ENCODE measurements around the gene RNU6-8. TPM values are rescaled to one million over a fixed set of nuclear protein-coding genes. Genes with fewer than 3 reads are reported as not detected.

Gene RNU6-8
- total and polyA plus RNA-seq, 10 of the 15 experiments (the other 5 are each of a cell fraction or from before 2014, with no cell fraction given) = not detected

- TF ChIP-seq NR2F1 (conservative IDR thresholded peaks at IDR 0.05) (peak; percentile 48), EP300 (IDR thresholded peaks at IDR 0.05; ENCODE audit: borderline replicate concordance in 1 of 2, control insufficient read depth in 1 of 2, low read depth in 2 of 2, low read length in 2 of 2) (peak; percentile 6 to 38; a peak in 2 of 4 replicates), ZBTB4 (CRISPR knock-in tag; IDR thresholded peaks at IDR 0.05) (no peak), ZNF24 (IDR thresholded peaks at IDR 0.05) (peak; percentile 98), IKZF1 (conservative IDR thresholded peaks at IDR 0.05) (peak; percentile 72), SKIL (IDR thresholded peaks at IDR 0.05; ENCODE audit: low read depth, poor library complexity, severe bottlenecking) (peak; percentile 66), MXI1 (IDR thresholded peaks at IDR 0.05; ENCODE audit: low read depth, low read length) (peak; percentile 37; the same call in 1 of the 2 replicates), GATAD2B (conservative IDR thresholded peaks at IDR 0.05; ENCODE audit: low read depth) (0 out of 2 replicates have a peak, but pooled peaks have one; percentile 15), LARP7 (IDR thresholded peaks at IDR 0.05) (peak; percentile 41), ATF7 (IDR thresholded peaks at IDR 0.05; ENCODE audit: low read depth) (peak; percentile 65), ZBTB40 (IDR thresholded peaks at IDR 0.05; ENCODE audit: borderline replicate concordance) (peak; percentile 83; the same call in 1 of the 2 replicates), MLLT1 (IDR thresholded peaks at IDR 0.05) (peak; percentile 35; the same call in 1 of the 2 replicates), E4F1 (IDR thresholded peaks at IDR 0.05; ENCODE audit: borderline replicate concordance, partially characterized antibody) (peak; percentile 49)
These were observed at the start of gene RNU6-8 (continued) for GRCh38 chr14:32202998-32203882.

Measured in GM12878 (cell line).